Mucosa of stomach (tissue), 1 donor: ENCODE results near the gene ACAP3.

Source experiments
- H3K27me3 ChIP-seq: one replicate; pipeline ENCODE4 v1.7.0; 2013; ENCODE audit warnings: mild to moderate bottlenecking, low read length; ENCODE audit not compliant: control insufficient read depth, insufficient read depth
- H3K36me3 ChIP-seq: one replicate; pipeline ENCODE4 v1.7.0; 2013; ENCODE audit warnings: low read length; ENCODE audit not compliant: control insufficient read depth, insufficient read depth
- H3K4me1 ChIP-seq: one replicate; pipeline ENCODE4 v1.7.0; 2013; ENCODE audit warnings: mild to moderate bottlenecking, low read length; ENCODE audit not compliant: control insufficient read depth, insufficient read depth
- H3K4me3 ChIP-seq: one replicate; pipeline ENCODE4 v1.7.0; 2013; ENCODE audit warnings: low read length
- H3K9ac ChIP-seq: one replicate; pipeline ENCODE4 v1.7.0; 2013; ENCODE audit warnings: mild to moderate bottlenecking, low read length, moderate library complexity
- H3K9me3 ChIP-seq: one replicate; pipeline ENCODE4 v1.7.0; 2013; ENCODE audit warnings: mild to moderate bottlenecking, low read length, moderate library complexity; ENCODE audit not compliant: control insufficient read depth
- donor health status: Pancreatic carcinoma.

The ACAP3 gene

DNA sequence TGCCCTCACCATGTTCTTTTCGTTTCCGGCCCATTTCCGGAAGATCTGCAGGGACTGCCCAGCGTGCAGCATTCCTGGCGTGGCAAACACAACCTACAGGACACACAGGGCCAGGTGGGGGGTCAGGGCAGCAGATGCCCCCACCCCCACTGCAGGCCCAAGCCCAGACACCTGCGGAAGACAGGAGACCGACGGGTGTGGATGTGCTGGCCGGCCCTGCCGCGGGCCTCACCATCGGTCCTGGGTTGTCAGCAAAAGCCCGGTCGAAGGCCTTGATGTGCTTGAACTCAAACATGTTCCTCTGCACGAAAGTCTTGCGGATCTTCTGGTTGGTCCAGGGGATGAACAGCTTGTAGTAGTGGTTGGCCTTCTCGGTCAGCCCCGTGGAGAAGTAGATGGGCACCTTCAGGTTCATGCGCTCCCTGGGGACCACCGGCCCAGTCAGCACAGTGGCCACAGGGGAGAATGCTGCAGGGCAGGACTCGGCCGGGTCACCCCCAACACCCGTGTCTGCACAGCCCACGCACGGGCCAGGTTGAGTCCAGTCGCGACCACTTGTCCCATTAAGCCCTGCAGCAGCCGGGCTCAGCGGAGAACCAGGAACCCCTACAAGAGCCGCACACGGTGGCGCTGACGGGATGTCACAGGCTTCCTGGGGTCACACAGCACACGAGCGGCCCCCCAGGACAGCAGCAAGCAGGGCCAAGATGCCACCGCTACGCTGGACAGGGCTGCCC lies 5.9 kb upstream of the ACAP3 start:
- H3K9me3 ChIP-seq = no peaks in the 10 kb centered on the region
- no peak overlapping the region for H3K4me3 ChIP-seq
- H3K9ac ChIP-seq = no peak overlapping the region
- no peaks in the 10 kb centered on the region for H3K27me3 ChIP-seq
- peaks cover 8% of the 10 kb centered on the region for H3K36me3 ChIP-seq
- peaks cover 21% of the 10 kb centered on the region for H3K4me1 ChIP-seq

DNA sequence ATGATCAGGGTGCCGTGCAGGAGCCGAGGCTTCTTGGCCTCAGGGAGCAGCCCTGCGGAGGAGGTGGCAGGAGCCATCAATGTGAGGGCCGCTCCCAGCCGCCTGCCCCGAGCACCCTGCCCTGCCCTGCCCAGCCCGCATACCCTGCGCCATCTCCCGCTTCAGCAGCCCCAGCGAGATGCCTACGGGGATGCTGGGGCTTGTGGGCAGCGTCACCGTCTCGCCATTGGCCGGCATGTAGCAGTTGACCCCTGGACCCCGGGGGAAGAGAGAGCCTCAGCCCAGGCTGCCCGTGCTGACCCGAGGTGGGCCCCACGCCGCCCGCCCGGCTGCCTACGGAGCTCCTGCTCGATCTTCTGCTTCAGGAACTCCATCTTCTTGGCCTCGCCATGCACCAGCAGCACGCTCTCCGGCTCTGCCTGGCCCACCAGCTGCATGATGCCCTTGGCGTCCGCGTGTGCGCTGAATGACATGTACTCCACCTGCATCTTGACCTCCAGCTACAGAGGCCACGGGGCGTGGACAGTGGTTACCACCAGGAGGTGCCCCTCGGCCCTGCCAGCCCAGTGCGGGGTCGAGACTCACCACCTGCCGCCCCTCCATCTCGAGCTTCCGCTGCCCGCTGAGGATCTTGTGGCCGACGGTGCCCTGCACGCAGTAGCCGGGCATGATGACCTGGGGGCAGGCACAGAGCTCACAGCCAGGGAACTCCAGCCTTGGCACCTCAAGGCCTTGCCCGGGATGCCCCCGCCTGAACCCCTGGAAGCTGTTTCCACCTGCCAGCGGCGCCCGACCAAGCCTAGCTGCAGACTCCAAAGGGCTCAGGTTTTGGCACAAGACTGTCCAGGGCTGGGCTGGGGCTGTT lies 5.0 kb upstream of the ACAP3 start:
- Histone ChIP-seq H3K9ac (no peak overlapping the region), H3K9me3 (no peaks in the 10 kb centered on the region), H3K4me3 (no peak overlapping the region), H3K36me3 (peaks cover 8% of the 10 kb centered on the region), H3K27me3 (no peaks in the 10 kb centered on the region), H3K4me1 (peaks cover 11% of the 10 kb centered on the region)

GRCh38 chr1:1311107-1312104 lies 3.7 kb upstream of the ACAP3 start:
- Histone ChIP-seq H3K4me3 (no peak overlapping the region), H3K9me3 (no peaks in the 10 kb centered on the region), H3K27me3 (no peaks in the 10 kb centered on the region), H3K4me1 (peaks cover 14% of the 10 kb centered on the region), H3K36me3 (peaks cover 8% of the 10 kb centered on the region), H3K9ac (no peak overlapping the region)

DNA sequence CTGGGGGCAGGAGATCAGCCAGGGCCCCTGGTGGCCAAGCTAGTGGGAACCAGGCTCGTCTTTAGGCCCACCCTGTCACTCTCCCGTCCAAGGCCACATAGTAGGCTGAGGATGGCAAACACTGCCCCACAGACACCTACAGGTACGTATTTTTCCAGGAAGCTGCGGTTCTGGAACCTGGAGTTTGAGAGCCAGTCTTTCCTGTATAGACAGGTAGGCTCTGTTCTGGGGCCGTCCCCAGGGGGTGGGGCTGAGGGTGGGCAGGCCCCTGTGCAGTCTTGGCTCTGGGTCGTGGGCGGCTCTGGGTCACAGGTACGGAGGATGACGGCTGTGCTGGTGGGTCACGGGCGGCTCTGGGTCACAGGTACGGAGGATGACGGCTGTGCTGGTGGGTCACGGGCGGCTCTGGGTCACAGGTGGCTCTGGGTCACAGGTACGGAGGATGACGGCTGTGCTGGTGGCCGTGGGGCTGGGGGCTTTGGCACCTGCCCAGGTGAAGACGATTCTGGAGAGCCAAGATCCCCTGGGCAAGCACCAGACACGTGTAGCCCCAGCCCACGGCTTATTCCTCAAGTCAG lies 2.8 kb upstream of the ACAP3 start:
- Histone ChIP-seq H3K4me3 (no peak overlapping the region), H3K9ac (no peak overlapping the region), H3K36me3 (peaks cover 8% of the 10 kb centered on the region), H3K27me3 (no peaks in the 10 kb centered on the region), H3K9me3 (no peaks in the 10 kb centered on the region), H3K4me1 (peaks cover 22% of the 10 kb centered on the region)

DNA sequence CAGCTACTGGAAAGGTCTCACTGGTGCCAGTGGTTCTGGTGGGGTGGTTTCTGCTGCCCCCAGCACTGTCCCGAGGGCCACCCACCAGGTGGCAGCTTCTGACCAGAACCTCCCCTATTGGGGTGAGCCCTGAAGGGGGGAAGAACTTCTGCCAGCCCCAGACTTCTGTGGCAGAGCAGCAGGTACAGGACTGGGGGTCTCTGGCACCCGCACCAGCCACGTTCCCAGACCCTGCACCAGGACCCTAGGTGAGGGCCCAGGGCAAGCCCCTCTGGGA lies 2.3 kb upstream of the ACAP3 start:
- Histone ChIP-seq H3K9me3 (no peaks in the 10 kb centered on the region), H3K36me3 (peaks cover 8% of the 10 kb centered on the region), H3K27me3 (no peaks in the 10 kb centered on the region), H3K4me1 (peaks cover 28% of the 10 kb centered on the region), H3K4me3 (no peak overlapping the region), H3K9ac (peak overlapping the region; percentile 61)

- peaks cover 33% of the 10 kb centered on the region for H3K4me1 ChIP-seq
- peak overlapping the region; percentile 22 for H3K4me3 ChIP-seq
- H3K27me3 ChIP-seq = no peaks in the 10 kb centered on the region
- H3K36me3 ChIP-seq = peaks cover 8% of the 10 kb centered on the region
- peak overlapping the region; percentile 61 for H3K9ac ChIP-seq
- H3K9me3 ChIP-seq = no peaks in the 10 kb centered on the region
These were observed 1.8 kb upstream of the ACAP3 start for GRCh38 chr1:1309251-1310108.

GRCh38 chr1:1308756-1309250 lies 1.1 kb upstream of the ACAP3 start:
- no peaks in the 10 kb centered on the region for H3K27me3 ChIP-seq
- no peaks in the 10 kb centered on the region for H3K9me3 ChIP-seq
- peak overlapping the region; percentile 22 for H3K4me3 ChIP-seq
- H3K9ac ChIP-seq = peak overlapping the region; percentile 61
- peaks cover 40% of the 10 kb centered on the region for H3K4me1 ChIP-seq
- H3K36me3 ChIP-seq = peaks cover 8% of the 10 kb centered on the region

DNA sequence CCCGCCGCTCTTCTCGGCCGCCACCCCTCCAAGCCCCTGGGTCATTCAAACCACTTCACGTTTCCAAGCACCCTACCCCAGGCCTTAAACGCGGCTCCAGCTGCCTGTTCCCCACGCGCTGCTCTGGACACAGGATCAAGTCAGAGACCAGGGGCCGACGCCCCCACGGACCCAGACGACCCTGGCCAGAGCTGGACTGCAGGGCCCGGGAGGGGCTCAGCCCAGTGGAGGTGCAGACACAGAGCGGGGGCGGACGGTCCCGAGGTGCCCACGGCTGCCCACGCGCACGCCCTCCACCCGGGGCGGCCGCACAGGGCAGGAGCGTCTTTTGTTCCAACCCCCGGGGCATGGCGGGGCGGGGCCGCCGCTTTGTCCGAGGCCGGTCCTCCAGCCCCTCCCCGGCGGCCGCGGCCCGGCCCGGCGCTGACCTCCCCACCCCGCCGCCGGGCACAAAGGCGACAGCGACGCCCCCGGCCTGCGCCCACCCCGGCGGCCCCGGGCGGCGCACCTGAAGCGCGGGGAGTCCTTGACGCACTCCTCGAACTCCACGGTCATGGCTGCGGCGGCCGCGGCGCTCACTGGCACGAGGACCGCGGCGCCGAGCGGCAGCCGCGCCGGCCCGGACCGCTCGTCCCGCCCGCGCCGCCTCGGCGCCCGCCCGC lies 338 bp downstream of the ACAP3 start:
- Histone ChIP-seq H3K9ac (peak overlapping the region; percentile 55), H3K9me3 (no peaks in the 10 kb centered on the region), H3K4me3 (peak overlapping the region; percentile 54), H3K27me3 (no peaks in the 10 kb centered on the region), H3K36me3 (peaks cover 8% of the 10 kb centered on the region), H3K4me1 (peaks cover 49% of the 10 kb centered on the region)

DNA sequence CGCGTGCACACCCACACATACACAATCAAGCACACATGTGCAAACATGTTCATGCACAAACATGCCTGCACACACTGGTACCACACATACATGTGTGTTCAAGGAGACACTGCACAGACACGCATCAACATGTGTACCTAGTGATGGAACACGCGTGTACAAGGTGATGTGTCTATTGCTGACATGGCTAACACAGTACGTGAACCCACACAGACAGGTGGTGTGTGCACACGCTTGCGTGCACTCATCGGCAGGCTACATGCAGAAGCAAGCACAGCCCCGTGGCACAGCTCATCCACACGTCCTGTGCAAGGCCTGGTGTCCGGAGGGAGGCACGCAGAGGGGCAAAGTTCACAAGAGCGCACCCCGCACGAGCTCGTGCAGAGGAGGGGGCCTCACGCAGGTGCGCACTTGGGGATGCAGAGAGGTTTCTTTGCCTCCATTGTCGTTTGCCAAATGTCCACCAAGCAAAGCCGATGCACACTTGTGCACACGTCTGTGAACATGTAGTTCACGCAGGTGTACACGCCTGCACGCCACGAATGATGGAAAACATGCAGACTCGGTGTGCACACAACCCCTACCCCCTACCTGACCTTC lies 969 bp downstream of the ACAP3 start:
- Histone ChIP-seq H3K36me3 (peaks cover 8% of the 10 kb centered on the region), H3K27me3 (no peaks in the 10 kb centered on the region), H3K9me3 (no peaks in the 10 kb centered on the region), H3K4me3 (peak overlapping the region; percentile 54), H3K9ac (no peak overlapping the region), H3K4me1 (peaks cover 49% of the 10 kb centered on the region)

- no peaks in the 10 kb centered on the region for H3K27me3 ChIP-seq
- peak overlapping the region; percentile 28 for H3K9ac ChIP-seq
- H3K36me3 ChIP-seq = peaks cover 3% of the 10 kb centered on the region
- peaks cover 49% of the 10 kb centered on the region for H3K4me1 ChIP-seq
- no peaks in the 10 kb centered on the region for H3K9me3 ChIP-seq
- H3K4me3 ChIP-seq = peak overlapping the region; percentile 54
These were observed 1.6 kb downstream of the ACAP3 start for GRCh38 chr1:1306070-1306660.
